ENCODE data around the gene CMYA5. TPM values are rescaled to one million over a fixed set of nuclear protein-coding genes. Genes with fewer than 3 reads are reported as not detected.

Gene CMYA5
- total and polyA plus RNA-seq, 4 donors, result 0.29 to 12.3 (median 0.72) TPM

DNA sequence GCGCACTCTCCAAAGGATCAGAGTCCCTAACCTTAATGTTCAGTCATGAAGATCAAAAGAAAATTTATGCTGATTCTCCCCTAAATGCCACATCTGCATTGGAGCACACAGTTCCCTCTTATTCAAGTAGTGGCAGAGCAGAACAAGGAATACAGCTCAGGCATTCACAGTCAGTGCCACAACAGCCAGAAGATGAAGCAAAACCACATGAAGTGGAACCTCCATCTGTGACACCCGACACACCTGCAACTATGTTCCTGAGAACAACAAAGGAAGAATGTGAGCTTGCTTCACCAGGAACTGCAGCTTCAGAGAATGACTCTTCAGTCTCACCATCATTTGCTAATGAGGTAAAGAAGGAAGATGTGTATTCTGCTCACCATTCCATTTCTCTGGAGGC lies 40.0 kb downstream of the CMYA5 start:
- Histone ChIP-seq H3K27me3 (ENCODE audit: control insufficient read depth in 3 of 3, insufficient read depth in 3 of 3, low read length in 2 of 3) (no peaks in the 10 kb centered on the region), H3K9ac (ENCODE audit: insufficient read depth in 1 of 2, low read length in 2 of 2) (no peak overlapping the region), H3K27ac (ENCODE audit: low read depth in 1 of 2, low read length in 1 of 2) (peak overlapping the region in 1 of 2 donors; percentile 23), H3K4me1 (ENCODE audit: control insufficient read depth in 5 of 5, insufficient read depth in 5 of 5, low read length in 5 of 5) (peaks cover 0 to 14% (median 0%) of the 10 kb centered on the region in 5 donors), H3K36me3 (ENCODE audit: control insufficient read depth in 4 of 4, insufficient read depth in 4 of 4, low read length in 4 of 4) (peaks cover 0 to 7% (median 0%) of the 10 kb centered on the region in 4 donors), H3K4me3 (no peak overlapping the region), H3K9me3 (ENCODE audit: control insufficient read depth in 4 of 4, insufficient read depth in 3 of 4, low read length in 3 of 4) (no peaks in the 10 kb centered on the region)
- ATAC-seq (ENCODE audit: insufficient read depth, low FRiP score), result no peak
- TF ChIP-seq, protein P1, sequence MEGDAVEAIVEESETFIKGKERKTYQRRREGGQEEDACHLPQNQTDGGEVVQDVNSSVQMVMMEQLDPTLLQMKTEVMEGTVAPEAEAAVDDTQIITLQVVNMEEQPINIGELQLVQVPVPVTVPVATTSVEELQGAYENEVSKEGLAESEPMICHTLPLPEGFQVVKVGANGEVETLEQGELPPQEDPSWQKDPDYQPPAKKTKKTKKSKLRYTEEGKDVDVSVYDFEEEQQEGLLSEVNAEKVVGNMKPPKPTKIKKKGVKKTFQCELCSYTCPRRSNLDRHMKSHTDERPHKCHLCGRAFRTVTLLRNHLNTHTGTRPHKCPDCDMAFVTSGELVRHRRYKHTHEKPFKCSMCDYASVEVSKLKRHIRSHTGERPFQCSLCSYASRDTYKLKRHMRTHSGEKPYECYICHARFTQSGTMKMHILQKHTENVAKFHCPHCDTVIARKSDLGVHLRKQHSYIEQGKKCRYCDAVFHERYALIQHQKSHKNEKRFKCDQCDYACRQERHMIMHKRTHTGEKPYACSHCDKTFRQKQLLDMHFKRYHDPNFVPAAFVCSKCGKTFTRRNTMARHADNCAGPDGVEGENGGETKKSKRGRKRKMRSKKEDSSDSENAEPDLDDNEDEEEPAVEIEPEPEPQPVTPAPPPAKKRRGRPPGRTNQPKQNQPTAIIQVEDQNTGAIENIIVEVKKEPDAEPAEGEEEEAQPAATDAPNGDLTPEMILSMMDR (IDR thresholded peaks at IDR 0.05; ENCODE audit: control extremely low read depth, extremely low read depth), result no peak
- WGBS, 2 donors, result 87 to 88% methylated on average over 2 of the region's 2 CpGs
- DNase-seq, result no peak

DNA sequence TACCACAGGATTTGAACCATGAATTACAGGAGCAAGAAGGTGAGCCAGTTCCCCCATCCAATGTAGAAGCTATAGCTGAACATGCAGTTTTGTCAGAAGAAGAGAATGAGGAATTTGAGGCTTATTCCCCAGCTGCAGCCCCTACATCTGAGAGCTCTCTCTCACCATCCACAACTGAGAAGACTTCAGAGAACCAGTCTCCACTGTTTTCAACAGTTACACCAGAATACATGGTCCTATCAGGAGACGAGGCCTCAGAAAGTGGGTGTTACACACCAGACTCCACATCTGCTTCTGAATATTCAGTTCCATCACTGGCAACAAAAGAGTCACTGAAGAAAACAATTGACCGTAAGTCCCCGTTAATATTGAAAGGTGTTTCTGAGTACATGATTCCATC lies 40.9 kb downstream of the CMYA5 start:
- peaks cover 0 to 17% (median 0%) of the 10 kb centered on the region in 5 donors for H3K4me1 ChIP-seq (ENCODE audit: control insufficient read depth in 5 of 5, insufficient read depth in 5 of 5, low read length in 5 of 5)
- no peak overlapping the region for H3K9ac ChIP-seq (ENCODE audit: insufficient read depth in 1 of 2, low read length in 2 of 2)
- no peaks in the 10 kb centered on the region for H3K9me3 ChIP-seq (ENCODE audit: control insufficient read depth in 4 of 4, insufficient read depth in 3 of 4, low read length in 3 of 4)
- WGBS, 2 donors, result 91 to 99% methylated on average over 3 of the region's 3 CpGs
- H3K27ac ChIP-seq (ENCODE audit: low read depth in 1 of 2, low read length in 1 of 2), result peak overlapping the region in 1 of 2 donors; percentile 39
- ATAC-seq (ENCODE audit: insufficient read depth, low FRiP score), result no peak
- no peaks in the 10 kb centered on the region for H3K27me3 ChIP-seq (ENCODE audit: control insufficient read depth in 3 of 3, insufficient read depth in 3 of 3, low read length in 2 of 3)
- TF ChIP-seq, protein P1 (IDR thresholded peaks at IDR 0.05; ENCODE audit: control extremely low read depth, extremely low read depth), result no peak
- DNase-seq, result no peak
- H3K4me3 ChIP-seq, result no peak overlapping the region
- peaks cover 0 to 7% (median 0%) of the 10 kb centered on the region in 4 donors for H3K36me3 ChIP-seq (ENCODE audit: control insufficient read depth in 4 of 4, insufficient read depth in 4 of 4, low read length in 4 of 4)

DNA sequence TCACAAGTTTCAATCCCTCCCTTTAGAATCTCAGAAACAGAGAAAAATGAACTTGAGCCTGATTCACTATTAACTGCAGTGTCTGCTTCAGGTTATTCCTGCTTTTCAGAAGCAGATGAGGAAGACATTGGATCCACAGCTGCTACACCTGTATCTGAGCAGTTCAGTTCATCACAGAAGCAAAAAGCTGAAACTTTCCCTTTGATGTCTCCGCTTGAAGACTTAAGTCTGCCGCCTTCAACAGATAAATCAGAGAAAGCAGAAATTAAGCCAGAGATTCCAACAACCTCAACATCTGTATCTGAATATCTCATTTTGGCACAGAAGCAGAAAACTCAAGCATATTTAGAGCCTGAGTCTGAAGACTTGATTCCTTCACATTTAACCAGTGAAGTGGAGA lies 42.1 kb downstream of the CMYA5 start:
- TF ChIP-seq, protein P1 (IDR thresholded peaks at IDR 0.05; ENCODE audit: control extremely low read depth, extremely low read depth), result no peak
- Histone ChIP-seq H3K4me3 (no peak overlapping the region), H3K9me3 (ENCODE audit: control insufficient read depth in 4 of 4, insufficient read depth in 3 of 4, low read length in 3 of 4) (no peaks in the 10 kb centered on the region), H3K27me3 (ENCODE audit: control insufficient read depth in 3 of 3, insufficient read depth in 3 of 3, low read length in 2 of 3) (no peaks in the 10 kb centered on the region), H3K9ac (ENCODE audit: insufficient read depth in 1 of 2, low read length in 2 of 2) (no peak overlapping the region), H3K36me3 (ENCODE audit: control insufficient read depth in 4 of 4, insufficient read depth in 4 of 4, low read length in 4 of 4) (peaks cover 0 to 11% (median 0%) of the 10 kb centered on the region in 4 donors), H3K4me1 (ENCODE audit: control insufficient read depth in 5 of 5, insufficient read depth in 5 of 5, low read length in 5 of 5) (peaks cover 0 to 13% (median 0%) of the 10 kb centered on the region in 5 donors), H3K27ac (ENCODE audit: low read depth in 1 of 2, low read length in 1 of 2) (peak overlapping the region in 1 of 2 donors; percentile 33)
- 90 to 94% methylated on average over 2 of the region's 2 CpGs for WGBS, 2 donors
- no peak for DNase-seq
- ATAC-seq (ENCODE audit: insufficient read depth, low FRiP score), result no peak

All from lung (tissue), 12 donors.